SK-N-SH (cell line): ENCODE measurements around the gene TRAF3IP1. TPM values are rescaled to one million over a fixed set of nuclear protein-coding genes. Genes with fewer than 3 reads are reported as not detected.

Experiments
- CTCF ChIA-PET: fragments of 300-600, 350-600 bp; formaldehyde crosslinking; extraction: SDS; loops from one replicate; lab custom pipeline; 2021; lab: Yijun Ruan, JAX
- POLR2A ChIA-PET: fragments of 350-600 bp; sonication (Branson Sonifier 250); formaldehyde crosslinking; extraction: SDS; loops from one replicate; lab custom pipeline; 2020; ENCODE audit warnings: antibody characterized with exemption, inconsistent platforms; lab: Yijun Ruan, JAX
- DNase-seq: peaks from one replicate; pipeline ENCODE4 v3.0.0; 2012
- H2AFZ ChIP-seq: fragments of 200-600 bp; sonication (generic); 2 replicates; pipeline ENCODE4 v1.8.1; 2016; ENCODE audit warnings: antibody characterized with exemption, mild to moderate bottlenecking, low read depth
- H3F3A ChIP-seq: fragments of 200-600 bp; sonication (generic); replicated peaks from 2 replicates; pipeline ENCODE3; 2016; ENCODE audit warnings: antibody characterized with exemption, mild to moderate bottlenecking; ENCODE audit not compliant: insufficient read depth
- H3K27ac ChIP-seq, 2 experiments: fragments of 200-500 bp in 1 of 2; fragments of 200-600 bp in 1 of 2; sonication (Bioruptor generic) in 1 of 2; sonication (generic), shearing (Covaris generic) in 1 of 2; 2 replicates each; pipeline versions ENCODE4 v1.5.1 to v1.6.1; 2014 to 2016; ENCODE audit warnings: low read depth in 2 of 2, inconsistent platforms in 1 of 2, low read length in 1 of 2, mild to moderate bottlenecking in 1 of 2, mixed read lengths in 1 of 2
- H3K27me3 ChIP-seq: fragments of 200-600 bp; sonication (generic), shearing (Covaris generic); 2 replicates; pipeline ENCODE4 v1.6.1; 2016; ENCODE audit warnings: mixed run types; ENCODE audit not compliant: insufficient read depth
- H3K36me3 ChIP-seq, 2 experiments: fragments of 200-500 bp in 1 of 2; fragments of 200-600 bp in 1 of 2; sonication (Bioruptor generic) in 1 of 2; sonication (generic) in 1 of 2; replicated peaks in 1 of 2; 2 replicates each; pipeline versions ENCODE3 to v1.5.1; 2014 to 2016; ENCODE audit warnings: low read length in 1 of 2, mild to moderate bottlenecking in 1 of 2; ENCODE audit not compliant: insufficient read depth in 2 of 2, control insufficient read depth in 1 of 2
- H3K4me1 ChIP-seq, 2 experiments: fragments of 200-500 bp in 1 of 2; fragments of 200-600 bp in 1 of 2; sonication (Bioruptor generic) in 1 of 2; sonication (generic), shearing (Covaris generic) in 1 of 2; 2 replicates each; pipeline versions ENCODE4 v1.5.1 to v1.6.1; 2014 to 2016; ENCODE audit warnings: low read depth in 1 of 2, low read length in 1 of 2, mixed run types in 1 of 2; ENCODE audit not compliant: insufficient read depth in 2 of 2, control insufficient read depth in 1 of 2
- H3K4me2 ChIP-seq: fragments of 200-600 bp; sonication (generic), shearing (Covaris generic); 2 replicates; pipeline ENCODE4 v1.6.1; 2017; ENCODE audit warnings: mixed run types
- H3K4me3 ChIP-seq, 2 experiments: fragments of 200-500 bp in 1 of 2; fragments of 200-600 bp in 1 of 2; sonication (Bioruptor generic) in 1 of 2; sonication (generic), shearing (Covaris generic) in 1 of 2; 2 replicates each; pipeline versions ENCODE4 v1.5.1 to v1.8.1; 2014 to 2016; ENCODE audit warnings: low read depth in 2 of 2, inconsistent platforms in 1 of 2, low read length in 1 of 2, mild to moderate bottlenecking in 1 of 2, mixed read lengths in 1 of 2, moderate library complexity in 1 of 2
- H3K79me2 ChIP-seq: fragments of 200-600 bp; sonication (generic); 2 replicates; pipeline ENCODE4 v1.8.1; 2017; ENCODE audit warnings: mild to moderate bottlenecking; ENCODE audit not compliant: insufficient read depth
- H3K9ac ChIP-seq: fragments of 200-600 bp; sonication (generic); 2 replicates; pipeline ENCODE4 v1.6.1; 2017; ENCODE audit warnings: mixed run types
- H3K9me2 ChIP-seq: fragments of 200-600 bp; sonication (generic); 2 replicates; pipeline ENCODE4 v1.6.1; 2017; ENCODE audit warnings: mixed run types
- H3K9me3 ChIP-seq: fragments of 200-600 bp; sonication (generic); 2 replicates; pipeline ENCODE4 v1.6.1; 2017; ENCODE audit warnings: mixed run types, mild to moderate bottlenecking, moderate library complexity
- H4K20me1 ChIP-seq: fragments of 200-600 bp; sonication (generic); 2 replicates; pipeline ENCODE4 v1.6.1; 2017; ENCODE audit warnings: mild to moderate bottlenecking, mixed run types; ENCODE audit not compliant: insufficient read depth
- CHD2 ChIP-seq: fragments of 150-350 bp; IDR thresholded peaks from 2 replicates; pipeline ENCODE4 v1.6.1; 2018; ENCODE audit warnings: low read length; ENCODE audit not compliant: partially characterized antibody
- FOXM1 ChIP-seq: IDR thresholded peaks from 2 replicates; pipeline ENCODE4 v1.4.0; 2012; ENCODE audit warnings: low read depth, mild to moderate bottlenecking
- IRF3 ChIP-seq: fragments of 150-350 bp; IDR thresholded peaks from 2 replicates; pipeline ENCODE4 v1.6.1; 2016; ENCODE audit warnings: mild to moderate bottlenecking, low read depth, low read length
- MXI1 ChIP-seq: IDR thresholded peaks from 2 replicates; pipeline ENCODE4 v1.6.1; 2012; ENCODE audit warnings: mild to moderate bottlenecking, low read depth, low read length, improper control_type of control experiment
- NRF1 ChIP-seq: IDR thresholded peaks from 2 replicates; pipeline ENCODE4 v1.6.1; 2012; ENCODE audit warnings: low read depth, mild to moderate bottlenecking, low read length
- PBX3 ChIP-seq: IDR thresholded peaks from 2 replicates; pipeline ENCODE4; 2012
- POLR2AphosphoS5 ChIP-seq: IDR thresholded peaks from 2 replicates; pipeline ENCODE4 v1.6.1; 2012; ENCODE audit warnings: low read depth, low read length
- RFX5 ChIP-seq: IDR thresholded peaks from 2 replicates; pipeline ENCODE4 v1.6.1; 2012; ENCODE audit warnings: mild to moderate bottlenecking, improper control_type of control experiment, low read length
- WGBS: methylation state at CpG from one replicate; pipeline ENCODE4 v1.1.6; 2017; ENCODE audit warnings: low lambda C conversion rate; 5-methylcytosine and 5-hydroxymethylcytosine counted together
- polyA plus RNA-seq, 3 experiments: library from polyadenylated mRNA; depleted of rRNA; stranded (reverse); fragments of >200 nt; gene quantifications; 2 replicates each; pipeline ENCODE4 v1.2.3, GENCODE V29; 2012

Gene TRAF3IP1
- polyA plus RNA-seq, 1 of the 3 experiments (the other 2 are of a cell fraction): 15.0 TPM

GRCh38 chr2:238341536-238341935, 21.2 kb downstream of the TRAF3IP1 start (continued):
- TF ChIP-seq PBX3: no peak

GRCh38 chr2:238344035-238344434, 23.7 kb downstream of the TRAF3IP1 start:
- Histone ChIP-seq H3K27ac (no peak overlapping the region), H3K4me2 (no peak overlapping the region), H3F3A (no peaks in the 10 kb centered on the region), H3K4me1 (peaks cover 0 to 4% of the 10 kb centered on the region in 2 experiments; a peak in 1 of 4 replicates), H3K9me3 (no peaks in the 10 kb centered on the region), H4K20me1 (no peaks in the 10 kb centered on the region), H3K79me2 (0 out of 2 replicates have a peak, but pooled peaks cover 5% of the 10 kb centered on the region), H3K36me3 (peaks cover 12 to 25% of the 10 kb centered on the region in 2 experiments), H3K9me2 (no peaks in the 10 kb centered on the region), H3K9ac (no peak overlapping the region), H2AFZ (no peak overlapping the region), H3K27me3 (no peaks in the 10 kb centered on the region), H3K4me3 (no peak overlapping the region)
- ChIA-PET CTCF (interaction anchor here (0.9 to 1.0 kb wide), 2 partner anchors 8 to 55 kb away, joined by 3 read pairs; no protein-coding TSS in a partner anchor), POLR2A (no interaction called here)
- TF ChIP-seq FOXM1 (no peak), POLR2AphosphoS5 (no peak), CHD2 (no peak), RFX5 (no peak)
- DNase-seq: no peak
- WGBS: 99% methylated on average over 3 of the region's 3 CpGs

- 79% methylated on average over 10 of the region's 10 CpGs for WGBS
- H3K4me3 ChIP-seq: no peak overlapping the region
- H3K4me1 ChIP-seq: peaks cover 0 to 4% of the 10 kb centered on the region in 2 experiments; a peak in 1 of 4 replicates
- TF ChIP-seq IRF3 (no peak), FOXM1 (no peak), MXI1 (no peak), NRF1 (no peak)
- no peak overlapping the region for H3K27ac ChIP-seq
- H3K36me3 ChIP-seq: peaks cover 15 to 25% of the 10 kb centered on the region in 2 experiments
- no peak overlapping the region for H2AFZ ChIP-seq
- 0 out of 2 replicates have a peak, but pooled peaks cover 5% of the 10 kb centered on the region for H3K79me2 ChIP-seq
- CTCF ChIA-PET: interaction anchor here (0.9 to 1.0 kb wide), 2 partner anchors 8 to 45 kb away, joined by 3 read pairs; no protein-coding TSS in a partner anchor
- H3F3A ChIP-seq: no peaks in the 10 kb centered on the region
- no peaks in the 10 kb centered on the region for H4K20me1 ChIP-seq
- no peak overlapping the region for H3K9ac ChIP-seq
- no peaks in the 10 kb centered on the region for H3K27me3 ChIP-seq
- no peaks in the 10 kb centered on the region for H3K9me2 ChIP-seq
- no peaks in the 10 kb centered on the region for H3K9me3 ChIP-seq
- POLR2A ChIA-PET: no interaction called here
- DNase-seq: no peak
- no peak overlapping the region for H3K4me2 ChIP-seq
Observed at GRCh38 chr2:238344517-238344916, 24.2 kb downstream of the TRAF3IP1 start.
